A673 (cell line): ENCODE measurements around the gene PSG7. TPM values are rescaled to one million over a fixed set of nuclear protein-coding genes. Genes with fewer than 3 reads are reported as not detected.
"Not testable (repeated sequence)": the region's sequence is repeated elsewhere in the genome, so short reads cannot be mapped to it uniquely, and the experiment has no call there.

Source experiments
- BruUV-seq: library from RNA; stranded (reverse); fragments of 400-500 nt; replicated peaks from 2 replicates; lab custom pipeline; 2021; lab: Mats Ljungman, UMichigan
- CTCF ChIA-PET: fragments of 300-600 bp; sonication (Branson Sonifier 250); formaldehyde crosslinking; loops from one replicate; lab custom pipeline; 2022; ENCODE audit warnings: antibody characterized with exemption; lab: Charles Lee
- POLR2A ChIA-PET: fragments of 300-600 bp; sonication (Branson Sonifier 250); formaldehyde crosslinking; loops from one replicate; lab custom pipeline; 2022; ENCODE audit warnings: antibody characterized with exemption; ENCODE audit not compliant: low non-redundant PET; lab: Charles Lee
- DNase-seq: peaks from one replicate; pipeline ENCODE4 v3.0.0-alpha.2; 2015; ENCODE audit warnings: low spot score
- H3K27ac ChIP-seq: fragments of 200-600 bp; sonication (generic); 2 replicates; pipeline ENCODE4 v1.5.1; 2016; ENCODE audit warnings: mixed run types, low read depth, mild to moderate bottlenecking, mixed read lengths, antibody characterized with exemption, low read length; ENCODE audit not compliant: poor library complexity, severe bottlenecking
- H3K27me3 ChIP-seq: fragments of 200-600 bp; sonication (generic); replicated peaks from 2 replicates; pipeline ENCODE4 v1.6.1; 2017; ENCODE audit warnings: mixed run types, low read depth, mild to moderate bottlenecking, mixed read lengths, antibody characterized with exemption, low read length; ENCODE audit not compliant: insufficient read depth, poor library complexity
- H3K36me3 ChIP-seq: fragments of 200-600 bp; sonication (generic); 2 replicates; pipeline ENCODE4 v1.6.1; 2016; ENCODE audit warnings: mixed run types, mild to moderate bottlenecking, mixed read lengths, antibody characterized with exemption, low read length; ENCODE audit not compliant: insufficient read depth, poor library complexity, severe bottlenecking
- H3K4me1 ChIP-seq: fragments of 200-600 bp; sonication (generic); 2 replicates; pipeline ENCODE4 v1.6.1; 2017; ENCODE audit warnings: mixed run types, mild to moderate bottlenecking, mixed read lengths, antibody characterized with exemption, low read length; ENCODE audit not compliant: insufficient read depth, poor library complexity, severe bottlenecking
- H3K4me3 ChIP-seq: fragments of 200-600 bp; sonication (generic); 2 replicates; pipeline ENCODE4 v1.5.1; 2016; ENCODE audit warnings: low read depth, mixed run types, mild to moderate bottlenecking, mixed read lengths, low read length; ENCODE audit not compliant: poor library complexity, severe bottlenecking
- H3K9me3 ChIP-seq: fragments of 200-600 bp; sonication (generic); 2 replicates; pipeline ENCODE4 v1.6.1; 2016; ENCODE audit warnings: mixed run types, low read depth, mild to moderate bottlenecking, mixed read lengths, antibody characterized with exemption, low read length; ENCODE audit not compliant: poor library complexity, severe bottlenecking
- intact Hi-C: fragments of 100-400 bp; cut with micrococcal nuclease; formaldehyde crosslinking; loops from one replicate; pipeline ENCODE4 v1.10.0; 2022; ENCODE audit not compliant: unreplicated experiment
- total RNA-seq: library from RNA; stranded (reverse); gene quantifications from 2 replicates; pipeline ENCODE4 v1.2.3, GENCODE V29; 2021

The PSG7 gene
- total RNA-seq, 1 experiment from 2014 or later = not detected

DNA sequence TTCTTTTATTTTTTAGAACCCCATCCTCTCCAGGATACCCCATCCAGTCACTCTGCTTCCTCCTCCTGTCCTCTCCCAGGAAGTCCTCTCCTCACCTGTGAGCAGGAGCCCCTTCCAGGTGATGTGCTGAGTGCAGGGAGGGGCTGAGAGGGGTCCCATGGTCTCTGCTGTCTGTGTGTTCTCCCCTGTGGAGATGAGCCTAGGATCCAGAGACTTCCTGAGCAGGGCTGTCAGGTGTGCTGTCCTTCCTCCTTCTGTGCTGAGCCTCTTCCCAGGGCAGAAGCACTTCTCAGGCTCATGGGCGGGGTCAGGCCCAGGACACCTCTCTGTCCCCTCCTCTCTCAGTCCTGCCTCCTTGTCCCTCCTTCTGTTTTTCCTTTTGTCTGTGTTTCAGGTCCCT, 19.4 kb downstream of the PSG7 start, which contains the start of gene PSG6:
Gene PSG6 (minus strand): TSS at position 261 of the 400 bp plus-strand sequence. CDS start 102 bp downstream, at position 159.
- H3K36me3 ChIP-seq, H3K4me1 ChIP-seq, CTCF ChIA-PET, BruUV-seq, DNase-seq, POLR2A ChIA-PET, H3K4me3 ChIP-seq, intact Hi-C loops, H3K27me3 ChIP-seq, H3K9me3 ChIP-seq, H3K27ac ChIP-seq: not testable (repeated sequence)

GRCh38 chr19:42916931-42917330, 20.1 kb downstream of the PSG7 start:
- intact Hi-C loops, DNase-seq, H3K9me3 ChIP-seq, H3K27ac ChIP-seq, POLR2A ChIA-PET, H3K4me3 ChIP-seq, BruUV-seq, CTCF ChIA-PET, H3K36me3 ChIP-seq, H3K4me1 ChIP-seq, H3K27me3 ChIP-seq: not testable (repeated sequence)

GRCh38 chr19:42913516-42913915, 23.5 kb downstream of the PSG7 start:
- H3K27ac ChIP-seq, BruUV-seq, DNase-seq, H3K27me3 ChIP-seq, POLR2A ChIA-PET, H3K9me3 ChIP-seq, H3K4me1 ChIP-seq, intact Hi-C loops, H3K4me3 ChIP-seq, CTCF ChIA-PET, H3K36me3 ChIP-seq: not testable (repeated sequence)

DNA sequence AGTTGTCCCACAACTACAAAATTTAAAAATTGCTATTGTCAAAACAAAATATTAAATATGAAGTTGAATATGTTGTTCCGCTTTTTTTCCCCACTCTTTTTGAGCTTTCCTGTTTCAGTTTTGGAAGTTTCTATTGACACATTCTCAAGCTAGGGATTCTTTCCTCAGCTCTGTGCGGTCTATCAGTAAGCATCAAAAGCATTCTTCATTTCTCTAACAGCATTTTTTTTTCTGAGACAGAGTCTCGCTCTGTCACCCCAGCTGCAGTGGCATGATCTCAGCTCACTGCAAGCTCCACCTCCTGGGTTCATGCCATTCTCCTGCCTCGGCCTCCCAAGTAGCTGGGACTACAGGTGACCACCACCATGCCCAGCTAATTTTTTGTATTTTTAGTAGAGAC, 24.1 kb downstream of the PSG7 start:
- POLR2A ChIA-PET, H3K27me3 ChIP-seq, DNase-seq, H3K36me3 ChIP-seq, CTCF ChIA-PET, intact Hi-C loops, H3K27ac ChIP-seq, H3K4me3 ChIP-seq, H3K4me1 ChIP-seq, BruUV-seq, H3K9me3 ChIP-seq: not testable (repeated sequence)

GRCh38 chr19:42911731-42912130, 25.3 kb downstream of the PSG7 start:
- POLR2A ChIA-PET, intact Hi-C loops, H3K36me3 ChIP-seq, DNase-seq, H3K27ac ChIP-seq, H3K4me3 ChIP-seq, CTCF ChIA-PET, H3K9me3 ChIP-seq, H3K27me3 ChIP-seq, BruUV-seq, H3K4me1 ChIP-seq: not testable (repeated sequence)

- DNase-seq, H3K27me3 ChIP-seq, H3K4me3 ChIP-seq, BruUV-seq, H3K27ac ChIP-seq, H3K4me1 ChIP-seq, H3K9me3 ChIP-seq, intact Hi-C loops, CTCF ChIA-PET, POLR2A ChIA-PET, H3K36me3 ChIP-seq: not testable (repeated sequence)
Observed at GRCh38 chr19:42906162-42906561, 30.8 kb downstream of the PSG7 start.

GRCh38 chr19:42900561-42900960, 36.4 kb downstream of the PSG7 start:
- H3K4me1 ChIP-seq, POLR2A ChIA-PET, intact Hi-C loops, BruUV-seq, DNase-seq, H3K36me3 ChIP-seq, CTCF ChIA-PET, H3K4me3 ChIP-seq, H3K27me3 ChIP-seq, H3K9me3 ChIP-seq, H3K27ac ChIP-seq: not testable (repeated sequence)

GRCh38 chr19:42899674-42900073, 37.3 kb downstream of the PSG7 start:
- H3K4me3 ChIP-seq, H3K27ac ChIP-seq, H3K27me3 ChIP-seq, CTCF ChIA-PET, intact Hi-C loops, POLR2A ChIA-PET, H3K4me1 ChIP-seq, DNase-seq, BruUV-seq, H3K36me3 ChIP-seq, H3K9me3 ChIP-seq: not testable (repeated sequence)
